Chondrocyte (in vitro differentiated cells): ENCODE data around the gene FOXN3. TPM values are rescaled to one million over a fixed set of nuclear protein-coding genes. Genes with fewer than 3 reads are reported as not detected.

ENCODE experiments used
- DNase-seq: peaks from one replicate; pipeline ENCODE4 v3.0.0; 2021; ENCODE audit warnings: mixed read lengths, low spot score
- H3K27ac Mint-ChIP-seq: one replicate; pipeline ENCODE4 v1.8.0; 2021; ENCODE audit warnings: mild to moderate bottlenecking, moderate library complexity, mixed read lengths; ENCODE audit not compliant: unreplicated experiment
- H3K27me3 Mint-ChIP-seq: 2 replicates; pipeline ENCODE4 v1.8.0; 2021; ENCODE audit warnings: low read depth, mixed read lengths
- H3K36me3 Mint-ChIP-seq: 2 replicates; pipeline ENCODE4 v1.8.0; 2021; ENCODE audit warnings: low read depth, mixed read lengths
- H3K4me1 Mint-ChIP-seq: 2 replicates; pipeline ENCODE4 v1.8.0; 2021; ENCODE audit warnings: low read depth, mild to moderate bottlenecking, mixed read lengths
- H3K4me3 Mint-ChIP-seq: one replicate; pipeline ENCODE4 v1.8.0; 2021; ENCODE audit warnings: mild to moderate bottlenecking, moderate library complexity, mixed read lengths; ENCODE audit not compliant: unreplicated experiment
- H3K9me3 Mint-ChIP-seq: 2 replicates; pipeline ENCODE4 v1.8.0; 2021; ENCODE audit warnings: low read depth, mixed read lengths
- CTCF ChIP-seq: fragments of 200-600 bp; sonication (generic); IDR thresholded peaks from 2 replicates; pipeline ENCODE4 v1.5.0; 2021; ENCODE audit warnings: antibody characterized with exemption, mild to moderate bottlenecking, moderate library complexity
- total RNA-seq: library from RNA; stranded (reverse); gene quantifications from 3 replicates; pipeline ENCODE4 v1.2.1, GENCODE V29; 2021

FOXN3 gene
- total RNA-seq, 1 donor from 2014 or later, result 161 TPM

DNA sequence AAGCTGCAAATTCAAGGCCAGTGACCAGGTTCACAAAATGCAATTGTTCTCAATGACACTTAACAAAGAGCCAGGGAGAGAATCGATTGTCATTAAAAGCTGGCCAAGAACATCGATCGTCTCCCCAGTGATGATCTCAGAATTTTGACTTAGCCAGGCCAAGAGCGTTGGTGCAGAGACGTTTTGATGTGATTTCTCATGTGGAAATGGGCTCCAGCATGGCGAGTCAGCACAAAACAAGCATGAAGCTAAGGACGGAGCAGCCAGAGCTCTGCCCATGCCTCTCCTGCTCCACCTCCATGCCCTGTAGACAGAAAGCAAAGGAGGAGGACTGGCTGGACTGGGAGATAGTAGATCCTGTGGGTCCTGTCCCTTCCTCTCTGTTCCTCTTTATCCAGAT is 270.8 kb downstream of the FOXN3 start:
- TF ChIP-seq CTCF, result no peak
- Mint-ChIP-seq H3K4me1 (no peaks in the 10 kb centered on the region), H3K4me3 (no peak overlapping the region), H3K27ac (no peak overlapping the region), H3K36me3 (peaks cover 2% of the 10 kb centered on the region), H3K27me3 (no peaks in the 10 kb centered on the region), H3K9me3 (no peaks in the 10 kb centered on the region)
- no peak for DNase-seq

GRCh38 chr14:89144642-89145041 is 272.4 kb downstream of the FOXN3 start:
- Mint-ChIP-seq H3K9me3 (no peaks in the 10 kb centered on the region), H3K4me3 (no peak overlapping the region), H3K4me1 (peaks cover 3% of the 10 kb centered on the region), H3K27me3 (no peaks in the 10 kb centered on the region), H3K36me3 (peaks cover 3% of the 10 kb centered on the region), H3K27ac (no peak overlapping the region)
- TF ChIP-seq CTCF, result no peak
- no peak for DNase-seq

- Mint-ChIP-seq H3K4me1 (peaks cover 6% of the 10 kb centered on the region), H3K27me3 (no peaks in the 10 kb centered on the region), H3K36me3 (peaks cover 3% of the 10 kb centered on the region), H3K27ac (no peak overlapping the region), H3K4me3 (no peak overlapping the region), H3K9me3 (no peaks in the 10 kb centered on the region)
- TF ChIP-seq CTCF, result no peak
- DNase-seq, result no peak
Observed at GRCh38 chr14:89144066-89144465, 273.0 kb downstream of the FOXN3 start.

DNA sequence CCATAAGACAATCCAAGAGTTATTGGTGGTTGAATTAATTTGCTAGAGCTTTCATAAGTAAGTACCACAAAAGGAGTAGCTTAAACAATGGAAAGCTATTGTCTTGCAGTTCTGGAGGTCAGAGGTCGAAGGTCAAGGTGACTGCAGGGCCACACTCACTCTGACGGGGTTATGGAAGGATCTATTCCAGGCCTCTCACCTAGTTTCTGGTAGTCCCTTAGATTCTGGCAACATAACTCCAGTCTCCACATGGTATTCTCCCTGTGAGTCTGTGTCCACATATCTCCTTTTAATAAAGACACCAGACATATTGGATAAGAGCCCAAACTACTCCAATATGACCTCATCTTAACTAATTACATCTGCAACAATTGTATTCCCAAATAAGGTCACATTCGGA is 273.4 kb downstream of the FOXN3 start:
- DNase-seq, result no peak
- H3K36me3 Mint-ChIP-seq, result peaks cover 2% of the 10 kb centered on the region
- no peak overlapping the region for H3K4me3 Mint-ChIP-seq
- no peaks in the 10 kb centered on the region for H3K9me3 Mint-ChIP-seq
- H3K27me3 Mint-ChIP-seq, result no peaks in the 10 kb centered on the region
- no peak overlapping the region for H3K27ac Mint-ChIP-seq
- no peak for TF ChIP-seq CTCF
- H3K4me1 Mint-ChIP-seq, result peaks cover 10% of the 10 kb centered on the region

DNA sequence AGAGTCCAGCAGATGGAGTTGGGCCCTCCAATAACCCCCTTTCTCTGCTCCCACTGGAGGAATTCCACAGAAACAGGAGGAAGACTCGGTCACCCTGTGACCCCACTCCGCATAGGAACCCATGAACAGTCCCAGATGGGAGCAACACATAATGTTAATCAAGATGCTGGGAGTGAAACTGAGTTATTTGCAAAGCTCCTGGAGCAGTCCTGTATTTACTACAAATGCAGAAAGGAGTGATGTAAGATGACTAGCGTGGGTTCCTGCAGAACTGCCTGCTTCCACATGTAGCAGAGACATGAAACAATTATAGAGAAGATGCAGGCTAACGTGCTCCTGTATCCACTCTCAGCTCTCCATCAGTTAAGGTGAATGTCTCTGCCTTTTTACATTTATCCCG is 274.7 kb downstream of the FOXN3 start:
- no peak for TF ChIP-seq CTCF
- peaks cover 1% of the 10 kb centered on the region for H3K9me3 Mint-ChIP-seq
- H3K27me3 Mint-ChIP-seq, result no peaks in the 10 kb centered on the region
- DNase-seq, result no peak
- H3K36me3 Mint-ChIP-seq, result peaks cover 2% of the 10 kb centered on the region
- no peak overlapping the region for H3K27ac Mint-ChIP-seq
- peaks cover 19% of the 10 kb centered on the region for H3K4me1 Mint-ChIP-seq
- H3K4me3 Mint-ChIP-seq, result no peak overlapping the region
